Endothelial cell of umbilical vein (primary cell): ENCODE data around the gene ATP6V0A4. TPM values are rescaled to one million over a fixed set of nuclear protein-coding genes. Genes with fewer than 3 reads are reported as not detected.

Source experiments
- BruUV-seq: library from RNA; stranded (reverse); fragments of 400-500 nt; replicated peaks from 2 replicates; lab custom pipeline; 2021; lab: Mats Ljungman, UMichigan
- CTCF ChIA-PET: fragments of 300-600, 350-600 bp; sonication (Branson Sonifier 250); formaldehyde crosslinking; loops from one replicate; lab custom pipeline; 2021; ENCODE audit warnings: antibody characterized with exemption, inconsistent platforms; lab: Charles Lee
- POLR2A ChIA-PET: fragments of 300-600, 350-600 bp; sonication (Branson Sonifier 250); formaldehyde crosslinking; loops from one replicate; lab custom pipeline; 2021; ENCODE audit warnings: antibody characterized with exemption, inconsistent platforms; lab: Charles Lee
- DNase-seq: peaks from one replicate; pipeline ENCODE4 v3.0.0-alpha.2; 2011; ENCODE audit warnings: low read depth, low spot score
- FAIRE-seq: peaks from 2 replicates; lab custom pipeline; 2011; peaks lifted over from hg19 to GRCh38; lab: Jason Lieb, UNC
- H2AFZ ChIP-seq: 2 replicates; pipeline ENCODE4 v1.6.0; 2012; ENCODE audit warnings: low read depth, low read length, control low read depth, inconsistent platforms
- H3K27ac ChIP-seq: 2 replicates; pipeline ENCODE4 v1.5.1; 2011; ENCODE audit warnings: low read depth, mild to moderate bottlenecking, control low read depth, low read length, moderate library complexity; ENCODE audit not compliant: insufficient read depth
- H3K27me3 ChIP-seq, 2 experiments: 2 replicates each; pipeline versions ENCODE4 v1.6.0 to v1.6.1; 2011; ENCODE audit warnings: low read length in 2 of 2, mixed read lengths in 1 of 2; ENCODE audit not compliant: control insufficient read depth in 2 of 2, insufficient read depth in 2 of 2
- H3K36me3 ChIP-seq, 2 experiments: 2 replicates in 1 of 2; 3 replicates in 1 of 2; pipeline ENCODE4 v1.5.1; 2011; ENCODE audit warnings: low read length in 2 of 2, mild to moderate bottlenecking in 1 of 2, moderate library complexity in 1 of 2; ENCODE audit not compliant: control insufficient read depth in 2 of 2, insufficient read depth in 2 of 2; ENCODE audit errors: extremely low read depth in 1 of 2
- H3K4me1 ChIP-seq: 3 replicates; pipeline ENCODE4 v1.5.1; 2011; ENCODE audit warnings: mild to moderate bottlenecking, low read length; ENCODE audit not compliant: control insufficient read depth, insufficient read depth; ENCODE audit errors: extremely low read depth
- H3K4me2 ChIP-seq: 2 replicates; pipeline ENCODE4 v1.6.1; 2011; ENCODE audit warnings: low read length, control low read depth, mixed read lengths; ENCODE audit not compliant: insufficient read depth
- H3K4me3 ChIP-seq, 3 experiments: fragments of 200-600 bp in 1 of 3; sonication (generic), shearing (Covaris generic) in 1 of 3; replicated peaks in 1 of 3; 2 replicates each; pipeline ENCODE4 v1.5.1; 2011 to 2016; ENCODE audit warnings: control low read depth in 3 of 3, low read length in 3 of 3, mild to moderate bottlenecking in 2 of 3, inconsistent platforms in 1 of 3, low read depth in 1 of 3, moderate library complexity in 1 of 3; ENCODE audit not compliant: insufficient read depth in 1 of 3
- H3K79me2 ChIP-seq: 2 replicates; pipeline ENCODE4 v1.6.0; 2012; ENCODE audit warnings: low read length, inconsistent platforms; ENCODE audit not compliant: control insufficient read depth, insufficient read depth
- H3K9ac ChIP-seq: replicated peaks from 2 replicates; pipeline ENCODE3; 2011; ENCODE audit warnings: low read length, control low read depth; ENCODE audit not compliant: insufficient read depth; ENCODE audit errors: extremely low read depth
- H3K9me1 ChIP-seq: replicated peaks from 3 replicates; pipeline ENCODE4 v1.6.0; 2011; ENCODE audit warnings: mild to moderate bottlenecking, low read length; ENCODE audit not compliant: control insufficient read depth, insufficient read depth; ENCODE audit errors: extremely low read depth
- H3K9me3 ChIP-seq: replicated peaks from 2 replicates; pipeline ENCODE4 v1.5.1; 2012; ENCODE audit warnings: low read length, inconsistent platforms; ENCODE audit not compliant: control insufficient read depth, insufficient read depth
- H4K20me1 ChIP-seq: replicated peaks from 2 replicates; pipeline ENCODE3; 2011; ENCODE audit warnings: mild to moderate bottlenecking, low read length; ENCODE audit not compliant: control insufficient read depth, insufficient read depth; ENCODE audit errors: extremely low read depth
- CTCF ChIP-seq, 2 donors: IDR thresholded peaks; 1 replicate in 1 of 2; 2 replicates in 1 of 2; pipeline ENCODE4 v1.5.1; 2011; ENCODE audit warnings: low read length in 2 of 2, mild to moderate bottlenecking in 2 of 2, moderate library complexity in 2 of 2, control low read depth in 1 of 2, inconsistent platforms in 1 of 2, low read depth in 1 of 2; ENCODE audit not compliant: insufficient read depth in 1 of 2; ENCODE audit errors: extremely low read depth in 1 of 2
- EZH2 ChIP-seq: IDR thresholded peaks from 2 replicates; pipeline ENCODE4 v1.6.1; 2012; ENCODE audit warnings: borderline replicate concordance, low read depth, mild to moderate bottlenecking, moderate library complexity, low read length, inconsistent platforms; ENCODE audit not compliant: severe bottlenecking
- FOS ChIP-seq: IDR thresholded peaks from 2 replicates; pipeline ENCODE4 v1.6.1; 2011; ENCODE audit warnings: mild to moderate bottlenecking, low read length, moderate library complexity, borderline replicate concordance; ENCODE audit not compliant: insufficient read depth
- GATA2 ChIP-seq: IDR thresholded peaks from 2 replicates; pipeline ENCODE4 v1.7.0; 2011; ENCODE audit warnings: low read depth, mild to moderate bottlenecking, moderate library complexity, mixed read lengths, low read length; ENCODE audit not compliant: insufficient read length, insufficient read depth
- JUN ChIP-seq: IDR thresholded peaks from 2 replicates; pipeline ENCODE4 v1.6.1; 2011; ENCODE audit warnings: borderline replicate concordance, low read depth; ENCODE audit not compliant: insufficient read length, insufficient read depth
- MYC ChIP-seq: IDR thresholded peaks from one replicate; pipeline ENCODE4 v1.6.1; 2011; ENCODE audit warnings: mild to moderate bottlenecking, low read depth, low read length
- POLR2A ChIP-seq: IDR thresholded peaks from 2 replicates; pipeline ENCODE4 v1.6.1; 2012; ENCODE audit warnings: low read depth, mild to moderate bottlenecking, control low read depth, low read length
- POLR2AphosphoS5 ChIP-seq: IDR thresholded peaks from 2 replicates; pipeline ENCODE4 v1.6.1; 2012; ENCODE audit warnings: low read depth, mild to moderate bottlenecking, control low read depth, low read length, moderate library complexity; ENCODE audit not compliant: insufficient read depth
- dilution Hi-C: fragments of 300-500 bp; cut with MboI; formaldehyde crosslinking; loops from one replicate; pipeline ENCODE4 v1.15.0; 2019; ENCODE audit warnings: low sequenced_read_pairs; ENCODE audit not compliant: extremely low pct_ligation_motif_present
- intact Hi-C: fragments of 100-400 bp; cut with micrococcal nuclease; formaldehyde crosslinking; loops from one replicate; pipeline ENCODE4 v1.10.0; 2022
- polyA plus RNA-seq, 4 experiments: library from polyadenylated mRNA; depleted of rRNA in 3 of 4; stranded (reverse) in 3 of 4; unstranded in 1 of 4; fragments of >200 nt; gene quantifications; 2 replicates each; pipeline versions ENCODE4 v1.2.1 to v1.2.3, GENCODE V29; 2011 to 2012; ENCODE audit warnings: missing spikeins in 1 of 4
- total RNA-seq: library from RNA; stranded (reverse); gene quantifications from 2 replicates; pipeline ENCODE4 v1.2.3, GENCODE V29; 2021
- TF ChIP-seq, protein P1 (sequence below): IDR thresholded peaks from 2 replicates; pipeline ENCODE4 v1.6.1; 2011; ENCODE audit not compliant: insufficient read depth, insufficient read length

ATP6V0A4 gene
- total and polyA plus RNA-seq, 2 donors (not counting 3 experiments of a cell fraction or from before 2014, with no cell fraction given) = 0.07 to 0.24 TPM

GRCh38 chr7:138666385-138666784 lies 131.6 kb downstream of the ATP6V0A4 start:
- H3K4me1 ChIP-seq = no peaks in the 10 kb centered on the region
- intact Hi-C loops = no loop called here
- no peak overlapping the region for H3K4me3 ChIP-seq
- no peak overlapping the region for H3K4me2 ChIP-seq
- no peak for FAIRE-seq
- TF ChIP-seq FOS = no peak
- no peak for TF ChIP-seq POLR2AphosphoS5
- TF ChIP-seq CTCF (IDR thresholded peaks at IDR 0.05; ENCODE audit: extremely low read depth in 1 of 2, insufficient read depth in 1 of 2, low read depth in 1 of 2, low read length in 2 of 2) = no peak
- TF ChIP-seq POLR2A = no peak
- no peak for TF ChIP-seq GATA2
- TF ChIP-seq MYC = no peak
- TF ChIP-seq JUN = no peak
- TF ChIP-seq EZH2 = no peak
- TF ChIP-seq, protein P1, sequence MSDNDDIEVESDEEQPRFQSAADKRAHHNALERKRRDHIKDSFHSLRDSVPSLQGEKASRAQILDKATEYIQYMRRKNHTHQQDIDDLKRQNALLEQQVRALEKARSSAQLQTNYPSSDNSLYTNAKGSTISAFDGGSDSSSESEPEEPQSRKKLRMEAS = no peak
- H3K9me3 ChIP-seq = no peaks in the 10 kb centered on the region
- H3K79me2 ChIP-seq = no peaks in the 10 kb centered on the region
- no peak overlapping the region for H3K27ac ChIP-seq
- no TSS peak for BruUV-seq
- no peaks in the 10 kb centered on the region for H3K36me3 ChIP-seq
- no peaks in the 10 kb centered on the region for H4K20me1 ChIP-seq
- CTCF ChIA-PET = interaction anchor here (1.6 kb wide), 1 partner anchor 27 kb away, joined by 3 read pairs; no protein-coding TSS in a partner anchor
- dilution Hi-C loops = no loop called here
- no peak overlapping the region for H3K9ac ChIP-seq
- peaks cover 2 to 3% of the 10 kb centered on the region in 2 experiments for H3K27me3 ChIP-seq
- no peak for DNase-seq
- POLR2A ChIA-PET = no interaction called here
- H2AFZ ChIP-seq = no peak overlapping the region
- H3K9me1 ChIP-seq = no peaks in the 10 kb centered on the region
